Panc1 (cell line): ENCODE results near the gene SIL1. TPM values are rescaled to one million over a fixed set of nuclear protein-coding genes. Genes with fewer than 3 reads are reported as not detected.

Experiments used
- ATAC-seq: fragments of 200-7000 bp; cut with Tn5 transposase; 2 replicates; pipeline ENCODE4 v1.9.1; 2020; ENCODE audit warnings: mild to moderate bottlenecking, moderate library complexity
- BruUV-seq: library from RNA; stranded (reverse); fragments of 400-500 nt; replicated peaks from 2 replicates; lab custom pipeline; 2021; lab: Mats Ljungman, UMichigan
- CTCF ChIA-PET: fragments of 300-600 bp; sonication (Branson Sonifier 250); formaldehyde crosslinking; loops from one replicate; lab custom pipeline; 2022; ENCODE audit warnings: antibody characterized with exemption; lab: Charles Lee
- POLR2A ChIA-PET: fragments of 300-600 bp; sonication (Branson Sonifier 250); formaldehyde crosslinking; loops from one replicate; lab custom pipeline; 2022; ENCODE audit warnings: antibody characterized with exemption; lab: Charles Lee
- DNase-seq: peaks from one replicate; pipeline ENCODE4 v3.0.0-alpha.2; 2010; ENCODE audit warnings: low read depth, low spot score
- H3K27ac ChIP-seq: 2 replicates; pipeline ENCODE4 v1.5.1; 2011; ENCODE audit warnings: mild to moderate bottlenecking, low read length, inconsistent platforms
- H3K27me3 ChIP-seq: fragments of 200-500 bp; sonication (Bioruptor generic); 2 replicates; pipeline ENCODE4 v1.6.0; 2014; ENCODE audit warnings: low read length, inconsistent platforms; ENCODE audit not compliant: control insufficient read depth, insufficient read depth
- H3K36me3 ChIP-seq: fragments of 200-500 bp; sonication (Bioruptor generic); 2 replicates; pipeline ENCODE4 v1.5.1; 2014; ENCODE audit warnings: inconsistent platforms, mild to moderate bottlenecking, low read length, moderate library complexity; ENCODE audit not compliant: control insufficient read depth, insufficient read depth
- H3K4me1 ChIP-seq: 2 replicates; pipeline ENCODE4 v1.5.1; 2011; ENCODE audit warnings: inconsistent platforms, mild to moderate bottlenecking, low read length, moderate library complexity; ENCODE audit not compliant: control insufficient read depth, insufficient read depth
- H3K4me3 ChIP-seq, 2 experiments: 2 replicates each; pipeline ENCODE4 v1.5.1; 2011 to 2012; ENCODE audit warnings: low read depth in 2 of 2, low read length in 2 of 2, mild to moderate bottlenecking in 2 of 2, inconsistent platforms in 1 of 2, moderate library complexity in 1 of 2
- H3K9me3 ChIP-seq: fragments of 200-500 bp; sonication (Bioruptor generic); 2 replicates; pipeline ENCODE4 v1.5.1; 2014; ENCODE audit warnings: low read depth, mild to moderate bottlenecking, inconsistent platforms, low read length, moderate library complexity; ENCODE audit not compliant: control insufficient read depth, insufficient read depth
- POLR2AphosphoS5 ChIP-seq: IDR thresholded peaks from 2 replicates; pipeline ENCODE4 v1.6.1; 2012; ENCODE audit warnings: mild to moderate bottlenecking, low read depth, low read length, moderate library complexity
- SIN3A ChIP-seq: IDR thresholded peaks from 2 replicates; pipeline ENCODE4 v1.6.1; 2012; ENCODE audit warnings: low read depth, mild to moderate bottlenecking, low read length, moderate library complexity, borderline replicate concordance; ENCODE audit not compliant: insufficient read depth
- TCF7L2 ChIP-seq: IDR thresholded peaks from 2 replicates; pipeline ENCODE4 v1.6.1; 2011; ENCODE audit warnings: mild to moderate bottlenecking, low read depth, low read length, inconsistent platforms
- in situ Hi-C: cut with HindIII; loops from 2 replicates; pipeline ENCODE4 v1.10.0; 2016; ENCODE audit warnings: low sequenced_read_pairs, low pct_unique_long_range_greater_than_20kb
- intact Hi-C: fragments of 100-400 bp; cut with micrococcal nuclease; formaldehyde crosslinking; loops from one replicate; pipeline ENCODE4 v1.10.0; 2022; ENCODE audit not compliant: unreplicated experiment
- total RNA-seq: library from RNA; stranded (reverse); gene quantifications from one replicate; pipeline ENCODE4 v1.2.1, GENCODE V29; 2021; ENCODE audit not compliant: unreplicated experiment
- TF ChIP-seq, protein P1 (sequence below): fragments of 450-650 bp; IDR thresholded peaks from 2 replicates; pipeline ENCODE4 v1.5.1; 2017; ENCODE audit warnings: mild to moderate bottlenecking
- TF ChIP-seq, protein P2 (sequence below), 2 experiments: IDR thresholded peaks; 2 replicates each; pipeline ENCODE4 v1.6.1; 2011 to 2012; ENCODE audit warnings: low read depth in 2 of 2, control low read depth in 1 of 2, low read length in 1 of 2, mild to moderate bottlenecking in 1 of 2, moderate library complexity in 1 of 2; ENCODE audit not compliant: insufficient read depth in 1 of 2

Gene SIL1
- total RNA-seq, 1 experiment from 2014 or later = 35.4 TPM

DNA sequence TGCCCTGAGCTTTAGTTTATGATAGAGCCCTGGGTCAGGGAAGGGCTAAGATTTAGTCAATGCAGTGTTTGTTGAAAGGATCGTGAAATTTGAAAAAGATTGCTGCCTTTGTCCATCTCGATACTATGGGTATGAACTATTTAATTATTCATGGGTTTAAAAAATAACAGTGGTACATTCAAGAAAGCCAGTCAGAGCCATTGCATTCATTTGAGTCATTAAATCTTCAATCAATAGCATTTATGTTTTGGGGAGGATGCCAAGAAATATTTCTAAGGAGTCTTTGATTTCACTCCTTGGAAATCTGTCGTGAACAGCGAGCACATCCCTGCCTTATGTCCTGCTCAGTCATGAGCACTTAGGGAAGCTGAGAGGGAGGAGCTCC, 268.6 kb downstream of the SIL1 start:
- H3K27ac ChIP-seq = no peak overlapping the region
- CTCF ChIA-PET = no interaction called here
- POLR2A ChIA-PET = interaction anchor here (0.5 kb wide), 1 partner anchor 345 kb away, joined by 5 read pairs; no protein-coding TSS in a partner anchor
- peaks cover 29% of the 10 kb centered on the region for H3K36me3 ChIP-seq
- no TSS peak for BruUV-seq
- H3K27me3 ChIP-seq = no peaks in the 10 kb centered on the region
- ATAC-seq (no peak), DNase-seq (no peak)
- no peak overlapping the region for H3K4me3 ChIP-seq
- in situ Hi-C loops = no loop called here
- TF ChIP-seq POLR2AphosphoS5 (no peak), TCF7L2 (no peak), SIN3A (no peak)
- TF ChIP-seq, protein P1, sequence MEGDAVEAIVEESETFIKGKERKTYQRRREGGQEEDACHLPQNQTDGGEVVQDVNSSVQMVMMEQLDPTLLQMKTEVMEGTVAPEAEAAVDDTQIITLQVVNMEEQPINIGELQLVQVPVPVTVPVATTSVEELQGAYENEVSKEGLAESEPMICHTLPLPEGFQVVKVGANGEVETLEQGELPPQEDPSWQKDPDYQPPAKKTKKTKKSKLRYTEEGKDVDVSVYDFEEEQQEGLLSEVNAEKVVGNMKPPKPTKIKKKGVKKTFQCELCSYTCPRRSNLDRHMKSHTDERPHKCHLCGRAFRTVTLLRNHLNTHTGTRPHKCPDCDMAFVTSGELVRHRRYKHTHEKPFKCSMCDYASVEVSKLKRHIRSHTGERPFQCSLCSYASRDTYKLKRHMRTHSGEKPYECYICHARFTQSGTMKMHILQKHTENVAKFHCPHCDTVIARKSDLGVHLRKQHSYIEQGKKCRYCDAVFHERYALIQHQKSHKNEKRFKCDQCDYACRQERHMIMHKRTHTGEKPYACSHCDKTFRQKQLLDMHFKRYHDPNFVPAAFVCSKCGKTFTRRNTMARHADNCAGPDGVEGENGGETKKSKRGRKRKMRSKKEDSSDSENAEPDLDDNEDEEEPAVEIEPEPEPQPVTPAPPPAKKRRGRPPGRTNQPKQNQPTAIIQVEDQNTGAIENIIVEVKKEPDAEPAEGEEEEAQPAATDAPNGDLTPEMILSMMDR = no peak
- TF ChIP-seq, protein P2, sequence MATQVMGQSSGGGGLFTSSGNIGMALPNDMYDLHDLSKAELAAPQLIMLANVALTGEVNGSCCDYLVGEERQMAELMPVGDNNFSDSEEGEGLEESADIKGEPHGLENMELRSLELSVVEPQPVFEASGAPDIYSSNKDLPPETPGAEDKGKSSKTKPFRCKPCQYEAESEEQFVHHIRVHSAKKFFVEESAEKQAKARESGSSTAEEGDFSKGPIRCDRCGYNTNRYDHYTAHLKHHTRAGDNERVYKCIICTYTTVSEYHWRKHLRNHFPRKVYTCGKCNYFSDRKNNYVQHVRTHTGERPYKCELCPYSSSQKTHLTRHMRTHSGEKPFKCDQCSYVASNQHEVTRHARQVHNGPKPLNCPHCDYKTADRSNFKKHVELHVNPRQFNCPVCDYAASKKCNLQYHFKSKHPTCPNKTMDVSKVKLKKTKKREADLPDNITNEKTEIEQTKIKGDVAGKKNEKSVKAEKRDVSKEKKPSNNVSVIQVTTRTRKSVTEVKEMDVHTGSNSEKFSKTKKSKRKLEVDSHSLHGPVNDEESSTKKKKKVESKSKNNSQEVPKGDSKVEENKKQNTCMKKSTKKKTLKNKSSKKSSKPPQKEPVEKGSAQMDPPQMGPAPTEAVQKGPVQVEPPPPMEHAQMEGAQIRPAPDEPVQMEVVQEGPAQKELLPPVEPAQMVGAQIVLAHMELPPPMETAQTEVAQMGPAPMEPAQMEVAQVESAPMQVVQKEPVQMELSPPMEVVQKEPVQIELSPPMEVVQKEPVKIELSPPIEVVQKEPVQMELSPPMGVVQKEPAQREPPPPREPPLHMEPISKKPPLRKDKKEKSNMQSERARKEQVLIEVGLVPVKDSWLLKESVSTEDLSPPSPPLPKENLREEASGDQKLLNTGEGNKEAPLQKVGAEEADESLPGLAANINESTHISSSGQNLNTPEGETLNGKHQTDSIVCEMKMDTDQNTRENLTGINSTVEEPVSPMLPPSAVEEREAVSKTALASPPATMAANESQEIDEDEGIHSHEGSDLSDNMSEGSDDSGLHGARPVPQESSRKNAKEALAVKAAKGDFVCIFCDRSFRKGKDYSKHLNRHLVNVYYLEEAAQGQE (IDR thresholded peaks at IDR 0.05; ENCODE audit: insufficient read depth in 1 of 2, low read depth in 2 of 2, low read length in 1 of 2) = no peak
- no peaks in the 10 kb centered on the region for H3K9me3 ChIP-seq
- H3K4me1 ChIP-seq = no peaks in the 10 kb centered on the region
- intact Hi-C loops = no loop called here

DNA sequence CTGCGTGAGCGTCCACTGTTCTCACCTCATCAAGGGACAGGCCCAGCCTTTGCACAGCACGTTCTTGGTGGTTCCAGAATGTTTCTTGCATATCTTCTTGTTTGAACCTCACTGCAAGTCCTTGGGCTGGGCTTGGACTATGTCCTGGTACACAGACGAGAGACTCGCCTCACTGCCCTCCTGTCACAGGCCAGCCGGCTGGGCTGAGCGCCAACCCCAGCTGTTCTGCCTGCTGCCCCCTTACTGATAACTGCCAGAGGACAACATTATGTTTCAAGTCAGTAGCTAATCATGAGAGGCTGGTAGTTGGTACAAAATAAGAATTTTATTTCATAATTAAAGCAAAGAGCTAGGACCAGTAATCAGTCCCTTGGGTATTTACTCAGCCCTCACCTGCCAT, 270.2 kb downstream of the SIL1 start:
- H3K27me3 ChIP-seq = no peaks in the 10 kb centered on the region
- no peak overlapping the region for H3K4me3 ChIP-seq
- no peaks in the 10 kb centered on the region for H3K4me1 ChIP-seq
- H3K9me3 ChIP-seq = no peaks in the 10 kb centered on the region
- CTCF ChIA-PET = no interaction called here
- no peak for ATAC-seq
- DNase-seq = no peak
- TF ChIP-seq TCF7L2 (no peak), SIN3A (no peak), POLR2AphosphoS5 (no peak)
- TF ChIP-seq, protein P2 (IDR thresholded peaks at IDR 0.05; ENCODE audit: insufficient read depth in 1 of 2, low read depth in 2 of 2, low read length in 1 of 2) = no peak
- TF ChIP-seq, protein P1 = no peak
- no TSS peak for BruUV-seq
- no peak overlapping the region for H3K27ac ChIP-seq
- intact Hi-C loops (no loop called here), in situ Hi-C loops (no loop called here)
- H3K36me3 ChIP-seq = peaks cover 26% of the 10 kb centered on the region
- POLR2A ChIA-PET = no interaction called here
